ENCODE results near the gene ZCCHC8.

DNA sequence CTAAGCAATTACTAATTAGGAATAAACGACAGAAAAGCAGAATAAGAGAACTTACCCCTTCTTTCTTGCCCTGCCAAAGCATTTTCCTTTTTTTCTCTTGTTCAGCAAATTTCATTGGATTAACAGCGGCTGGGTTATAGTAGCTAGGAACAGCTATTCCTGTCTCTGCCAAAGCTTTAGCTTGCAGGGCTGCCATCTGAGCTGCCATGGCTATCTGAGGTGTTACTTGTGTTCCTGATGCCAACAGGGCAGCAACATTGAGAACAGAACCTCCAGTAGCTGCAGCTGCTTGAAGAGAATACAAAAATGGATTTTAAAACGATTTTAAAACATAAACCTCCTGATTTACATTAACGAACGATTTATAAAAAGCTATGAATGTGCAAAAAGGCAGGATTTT is 7.4 kb upstream of the ZCCHC8 start:
- TF ChIP-seq, protein P1, sequence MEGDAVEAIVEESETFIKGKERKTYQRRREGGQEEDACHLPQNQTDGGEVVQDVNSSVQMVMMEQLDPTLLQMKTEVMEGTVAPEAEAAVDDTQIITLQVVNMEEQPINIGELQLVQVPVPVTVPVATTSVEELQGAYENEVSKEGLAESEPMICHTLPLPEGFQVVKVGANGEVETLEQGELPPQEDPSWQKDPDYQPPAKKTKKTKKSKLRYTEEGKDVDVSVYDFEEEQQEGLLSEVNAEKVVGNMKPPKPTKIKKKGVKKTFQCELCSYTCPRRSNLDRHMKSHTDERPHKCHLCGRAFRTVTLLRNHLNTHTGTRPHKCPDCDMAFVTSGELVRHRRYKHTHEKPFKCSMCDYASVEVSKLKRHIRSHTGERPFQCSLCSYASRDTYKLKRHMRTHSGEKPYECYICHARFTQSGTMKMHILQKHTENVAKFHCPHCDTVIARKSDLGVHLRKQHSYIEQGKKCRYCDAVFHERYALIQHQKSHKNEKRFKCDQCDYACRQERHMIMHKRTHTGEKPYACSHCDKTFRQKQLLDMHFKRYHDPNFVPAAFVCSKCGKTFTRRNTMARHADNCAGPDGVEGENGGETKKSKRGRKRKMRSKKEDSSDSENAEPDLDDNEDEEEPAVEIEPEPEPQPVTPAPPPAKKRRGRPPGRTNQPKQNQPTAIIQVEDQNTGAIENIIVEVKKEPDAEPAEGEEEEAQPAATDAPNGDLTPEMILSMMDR (IDR thresholded peaks at IDR 0.05): no peak
- TF ChIP-seq ZFX (IDR thresholded peaks at IDR 0.05; ENCODE audit: borderline replicate concordance): no peak
